Cardiac ventricle fibroblast (primary cell): ENCODE measurements around the gene MSS51. TPM values are rescaled to one million over a fixed set of nuclear protein-coding genes. Genes with fewer than 3 reads are reported as not detected.

ENCODE experiments used
- total RNA-seq: library from RNA; depleted of rRNA; stranded (reverse); fragments of >200 nt; gene quantifications from 2 replicates; pipeline ENCODE4 v1.2.3, GENCODE V29; 2015

MSS51 gene
- total RNA-seq, result 0.68 and 0.94 TPM in 2 replicates

DNA sequence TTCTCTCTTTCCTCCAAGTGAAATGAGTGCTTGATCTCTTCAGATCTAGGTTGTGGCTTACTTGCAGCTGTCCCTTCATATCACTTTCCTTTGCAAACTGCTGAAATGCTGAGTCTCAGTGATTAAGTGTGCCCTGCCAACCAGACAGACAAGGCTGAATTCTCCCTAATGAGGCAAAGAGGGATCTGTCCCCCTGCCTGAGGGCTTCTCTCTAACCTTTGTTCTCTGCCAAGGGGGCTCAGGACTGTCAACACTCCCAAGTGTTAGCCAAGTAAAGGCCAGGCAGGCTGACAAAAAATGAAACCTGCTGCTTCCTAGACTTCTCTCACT, at the start of gene MSS51:
Gene MSS51, minus strand, starts transcription at position 24 of the 330 bp plus-strand sequence. CDS start 5,277 bp downstream, outside the sequence.

DNA sequence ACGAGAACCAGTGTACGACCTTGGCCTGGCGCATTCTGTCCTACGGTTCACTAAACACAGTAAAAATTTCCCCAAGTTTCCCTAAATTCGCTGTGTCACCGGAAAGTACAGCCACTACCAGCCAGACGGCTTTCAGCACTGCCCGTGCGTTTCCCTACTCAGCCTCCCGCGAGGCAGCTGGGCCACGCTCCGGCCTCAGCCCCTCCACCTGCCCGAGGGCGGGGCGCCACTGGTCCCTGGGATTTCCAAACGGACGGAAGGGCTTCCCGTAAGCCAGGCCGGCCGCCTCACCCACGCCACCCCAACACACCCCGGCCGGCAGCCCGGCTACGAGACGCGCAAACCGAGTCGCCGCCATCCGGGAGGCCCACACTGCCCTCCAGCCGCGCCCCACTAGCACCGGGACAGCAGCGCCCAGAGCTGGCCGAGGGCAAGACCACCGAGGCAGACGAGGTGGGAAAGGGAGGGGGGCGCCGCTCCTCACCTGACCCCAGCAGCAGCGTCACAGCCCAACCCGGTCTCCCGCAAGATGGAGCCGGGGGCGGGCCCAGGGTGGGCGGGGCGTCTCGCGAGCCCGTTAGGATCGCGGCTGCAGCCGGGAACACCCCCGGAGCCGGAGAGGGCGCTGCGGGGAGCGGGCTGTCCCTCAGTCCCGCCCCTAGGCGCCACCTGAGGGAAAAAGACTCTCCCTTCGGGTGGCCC, 19.7 kb downstream of the MSS51 start, which contains the start of gene ANXA7:
Gene ANXA7, minus strand, starts transcription at position 531 of the 702 bp plus-strand sequence. CDS start 13,202 bp downstream, outside the sequence.

Other genes starting within 250 kb of the MSS51 start
- 7.1 and 7.7 TPM in 2 replicates for gene DNAJC9, start 186.3 kb downstream of the MSS51 start, total RNA-seq
- 26.1 and 31.6 TPM in 2 replicates for gene MRPS16, start 180.9 kb downstream of the MSS51 start, total RNA-seq
- 0.50 and 1.2 TPM in 2 replicates for gene CFAP70, start 74.7 kb downstream of the MSS51 start, total RNA-seq
- gene ANXA7, start 19.5 kb downstream of the MSS51 start, total RNA-seq, result 55.0 and 56.0 TPM in 2 replicates
- gene PPP3CB, start 62.5 kb upstream of the MSS51 start, total RNA-seq, result 34.5 and 40.9 TPM in 2 replicates
- 2.3 and 3.4 TPM in 2 replicates for gene USP54, start 157.8 kb upstream of the MSS51 start, total RNA-seq
- gene MYOZ1, start 207.9 kb upstream of the MSS51 start, total RNA-seq, result 0.12 TPM in 1 of 2 replicates, not detected in the other
- 0.06 TPM in 1 of 2 replicates, not detected in the other for gene SYNPO2L, start 222.5 kb upstream of the MSS51 start, total RNA-seq